ENCODE data around the gene GNAS.

DNA sequence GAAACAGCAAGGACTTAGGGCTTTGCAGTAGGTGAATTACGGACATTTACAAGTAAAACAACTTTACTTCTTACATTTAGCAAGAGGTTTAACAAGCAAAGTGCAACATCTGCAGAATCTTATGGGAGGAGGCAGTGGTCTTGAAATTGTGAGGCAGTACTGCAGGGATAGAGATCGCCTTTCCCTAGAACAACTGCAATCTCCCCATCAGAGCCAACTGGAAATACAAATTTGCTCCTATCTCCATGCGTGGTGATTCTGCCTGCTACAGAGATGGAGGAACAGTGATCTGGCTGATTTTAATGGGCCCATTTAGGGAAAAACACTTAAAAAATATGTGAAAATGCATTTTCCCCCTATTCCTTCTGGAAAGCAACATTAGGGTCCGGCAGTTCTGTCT is 25.9 kb downstream of the GNAS start:
- TF ChIP-seq, protein P1, sequence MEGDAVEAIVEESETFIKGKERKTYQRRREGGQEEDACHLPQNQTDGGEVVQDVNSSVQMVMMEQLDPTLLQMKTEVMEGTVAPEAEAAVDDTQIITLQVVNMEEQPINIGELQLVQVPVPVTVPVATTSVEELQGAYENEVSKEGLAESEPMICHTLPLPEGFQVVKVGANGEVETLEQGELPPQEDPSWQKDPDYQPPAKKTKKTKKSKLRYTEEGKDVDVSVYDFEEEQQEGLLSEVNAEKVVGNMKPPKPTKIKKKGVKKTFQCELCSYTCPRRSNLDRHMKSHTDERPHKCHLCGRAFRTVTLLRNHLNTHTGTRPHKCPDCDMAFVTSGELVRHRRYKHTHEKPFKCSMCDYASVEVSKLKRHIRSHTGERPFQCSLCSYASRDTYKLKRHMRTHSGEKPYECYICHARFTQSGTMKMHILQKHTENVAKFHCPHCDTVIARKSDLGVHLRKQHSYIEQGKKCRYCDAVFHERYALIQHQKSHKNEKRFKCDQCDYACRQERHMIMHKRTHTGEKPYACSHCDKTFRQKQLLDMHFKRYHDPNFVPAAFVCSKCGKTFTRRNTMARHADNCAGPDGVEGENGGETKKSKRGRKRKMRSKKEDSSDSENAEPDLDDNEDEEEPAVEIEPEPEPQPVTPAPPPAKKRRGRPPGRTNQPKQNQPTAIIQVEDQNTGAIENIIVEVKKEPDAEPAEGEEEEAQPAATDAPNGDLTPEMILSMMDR (IDR thresholded peaks at IDR 0.05), result no peak
- TF ChIP-seq POLR2A (IDR thresholded peaks at IDR 0.05), result no peak
